ENCODE measurements around the gene SLC37A1. TPM values are rescaled to one million over a fixed set of nuclear protein-coding genes. Genes with fewer than 3 reads are reported as not detected.

Gene SLC37A1
- total and polyA plus RNA-seq, 2 of the 13 experiments (the other 11 are each of a cell fraction or from before 2014, with no cell fraction given) = 0.22 to 0.40 TPM

DNA sequence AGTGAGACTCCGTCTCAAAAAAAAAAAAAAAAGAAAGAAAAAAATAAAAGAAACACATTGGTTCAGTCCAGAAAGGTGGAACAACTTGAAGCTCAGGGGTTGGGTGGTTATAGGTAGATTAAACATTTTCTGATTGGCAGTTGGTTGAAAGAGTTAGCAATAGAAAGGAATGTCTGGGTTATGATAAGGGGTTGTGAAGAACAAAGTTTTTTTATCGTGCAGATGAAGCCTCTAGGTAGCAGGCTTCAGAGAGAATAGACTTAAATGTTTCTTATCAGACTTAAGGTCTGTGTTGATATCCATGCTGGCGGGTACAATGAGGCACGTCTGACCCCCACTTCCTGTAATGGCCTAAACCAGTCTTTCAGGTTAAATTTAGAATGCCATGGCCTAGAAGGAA is 94.8 kb downstream of the SLC37A1 start (continued):
- TF ChIP-seq, protein P1, sequence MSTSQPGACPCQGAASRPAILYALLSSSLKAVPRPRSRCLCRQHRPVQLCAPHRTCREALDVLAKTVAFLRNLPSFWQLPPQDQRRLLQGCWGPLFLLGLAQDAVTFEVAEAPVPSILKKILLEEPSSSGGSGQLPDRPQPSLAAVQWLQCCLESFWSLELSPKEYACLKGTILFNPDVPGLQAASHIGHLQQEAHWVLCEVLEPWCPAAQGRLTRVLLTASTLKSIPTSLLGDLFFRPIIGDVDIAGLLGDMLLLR (CRISPR knock-in tag; IDR thresholded peaks at IDR 0.05) = no peak
- no peak for TF ChIP-seq AGO2 (optimal IDR thresholded peaks at IDR 0.05; ENCODE audit: low read depth, low read length)
- no peak for TF ChIP-seq ZNF563 (CRISPR knock-in tag; IDR thresholded peaks at IDR 0.05)
- TF ChIP-seq ZNF329 (CRISPR knock-in tag; IDR thresholded peaks at IDR 0.05; ENCODE audit: low read depth) = no peak

DNA sequence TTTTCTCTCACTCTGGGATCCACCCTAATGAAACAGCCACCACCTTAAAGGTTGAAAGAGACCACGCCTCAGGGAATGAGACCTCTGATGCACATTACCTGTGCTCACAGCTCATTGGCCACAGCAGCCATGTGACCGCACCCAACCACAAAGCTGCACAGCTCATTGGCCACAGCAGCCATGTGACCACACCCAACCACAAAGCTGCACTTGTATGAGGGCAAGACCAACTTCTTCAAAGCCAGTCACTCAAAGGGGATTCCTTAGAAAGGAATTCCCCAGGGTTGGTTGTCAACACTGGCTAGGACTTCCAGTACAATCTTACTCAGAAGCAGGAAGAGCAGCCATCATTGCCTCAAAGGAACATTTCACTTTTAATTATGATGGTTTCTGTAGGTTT is 96.2 kb downstream of the SLC37A1 start:
- Histone ChIP-seq H3K27ac (ENCODE audit: extremely low read length, insufficient read depth, low read length) (no peak overlapping the region), H3K79me2 (ENCODE audit: insufficient read depth, low read length) (no peaks in the 10 kb centered on the region), H3K9ac (ENCODE audit: insufficient read depth, low read depth, low read length) (no peak overlapping the region), H4K20me1 (ENCODE audit: insufficient read depth, low read length) (no peaks in the 10 kb centered on the region), H3K4me1 (ENCODE audit: insufficient read depth, low read length) (peaks cover 4% of the 10 kb centered on the region), H3K36me3 (replicated peaks in 1 of 2; ENCODE audit: control insufficient read depth in 1 of 2, insufficient read depth in 2 of 2, low read length in 2 of 2) (no peaks in the 10 kb centered on the region), H3K4me3 (replicated peaks in 1 of 3; ENCODE audit: insufficient read depth in 1 of 3, low read depth in 2 of 3, low read length in 3 of 3) (no peak overlapping the region), H2AFZ (ENCODE audit: low read length) (no peak overlapping the region), H3K9me3 (ENCODE audit: low read length) (no peaks in the 10 kb centered on the region), H3K4me2 (ENCODE audit: low read depth, low read length) (no peak overlapping the region), H3K27me3 (ENCODE audit: control insufficient read depth in 1 of 2, insufficient read depth in 2 of 2, low read length in 2 of 2) (peaks cover 0 to 3% of the 10 kb centered on the region in 2 experiments; a peak in 2 of 5 replicates)
- ChIA-PET CTCF (ENCODE audit: low intra/inter-chr PET ratio, low total read pairs) (no interaction called here), POLR2A (no interaction called here)
- BruUV-seq (replicated peaks) = no TSS peak
- 50% methylated on average over 1 of the region's 2 CpGs for WGBS (ENCODE audit: low lambda C conversion rate)
- TF ChIP-seq, protein P2, sequence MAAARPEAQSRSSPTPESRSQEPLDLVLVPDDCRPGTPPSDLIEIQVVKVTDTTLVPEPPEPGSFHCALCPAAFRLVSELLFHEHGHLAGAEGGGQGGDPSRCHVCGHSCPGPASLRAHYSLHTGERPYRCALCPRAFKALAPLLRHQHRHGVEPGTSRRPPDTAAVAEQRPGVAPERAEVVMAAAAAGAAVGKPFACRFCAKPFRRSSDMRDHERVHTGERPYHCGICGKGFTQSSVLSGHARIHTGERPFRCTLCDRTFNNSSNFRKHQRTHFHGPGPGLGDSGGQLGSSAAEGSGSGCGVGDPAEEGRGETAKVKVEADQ (CRISPR knock-in tag; IDR thresholded peaks at IDR 0.05; ENCODE audit: borderline replicate concordance) = no peak
- TF ChIP-seq, protein P3, sequence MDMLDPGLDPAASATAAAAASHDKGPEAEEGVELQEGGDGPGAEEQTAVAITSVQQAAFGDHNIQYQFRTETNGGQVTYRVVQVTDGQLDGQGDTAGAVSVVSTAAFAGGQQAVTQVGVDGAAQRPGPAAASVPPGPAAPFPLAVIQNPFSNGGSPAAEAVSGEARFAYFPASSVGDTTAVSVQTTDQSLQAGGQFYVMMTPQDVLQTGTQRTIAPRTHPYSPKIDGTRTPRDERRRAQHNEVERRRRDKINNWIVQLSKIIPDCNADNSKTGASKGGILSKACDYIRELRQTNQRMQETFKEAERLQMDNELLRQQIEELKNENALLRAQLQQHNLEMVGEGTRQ (IDR thresholded peaks at IDR 0.05; ENCODE audit: low read depth, low read length) = peak; percentile 31; the same call in 1 of the 2 replicates
- TF ChIP-seq, protein P3 (CRISPR knock-in tag; IDR thresholded peaks at IDR 0.05; ENCODE audit: borderline replicate concordance) = no peak; the same call in 1 of the 2 replicates
- ATAC-seq (no peak), DNase-seq (ENCODE audit: low spot score) (no peak), FAIRE-seq (no peak)
- in situ Hi-C loops (cut with HindIII; ENCODE audit: extremely low pct_ligation_motif_present, low pct_unique_long_range_greater_than_20kb) = no loop called here
- intact Hi-C loops (cut with micrococcal nuclease; ENCODE audit: unreplicated experiment) = no loop called here

Measured in HepG2 (cell line).